BLaER1 treated with 17β-estradiol and CSF1 and Interleukin-3, amounts not matched to agents 10 nM and 100 nM (cell line): ENCODE measurements around the gene RNF32.
A peak's percentile ranks its signal among the peaks of the same experiment; 100 is the strongest.

ENCODE experiments used
- H3K27ac ChIP-seq, 11 experiments: shearing (Covaris generic); formaldehyde crosslinking; 2 replicates each; pipeline ENCODE4 v1.8.1; 2022
- H3K27me3 ChIP-seq, 11 experiments: shearing (Covaris generic); formaldehyde crosslinking; 2 replicates each; pipeline ENCODE4 v1.8.1; 2022
- H3K36me3 ChIP-seq, 11 experiments: shearing (Covaris generic); formaldehyde crosslinking; 2 replicates each; pipeline ENCODE4 v1.8.1; 2022
- H3K4me1 ChIP-seq, 10 experiments: shearing (Covaris generic); formaldehyde crosslinking; 2 replicates each; pipeline ENCODE4 v1.8.1; 2022
- H3K4me2 ChIP-seq, 11 experiments: shearing (Covaris generic); formaldehyde crosslinking; 2 replicates each; pipeline ENCODE4 v1.8.1; 2022
- H3K4me3 ChIP-seq, 10 experiments: shearing (Covaris generic); formaldehyde crosslinking; 2 replicates each; pipeline ENCODE4 v1.8.1; 2022
- H3K9ac ChIP-seq, 11 experiments: shearing (Covaris generic); formaldehyde crosslinking; 2 replicates each; pipeline ENCODE4 v1.8.1; 2022
- H3K9me3 ChIP-seq, 11 experiments: shearing (Covaris generic); formaldehyde crosslinking; replicated peaks in 1 of 11; 2 replicates each; pipeline ENCODE4 v1.8.1; 2022
- H4K20me1 ChIP-seq, 11 experiments: shearing (Covaris generic); formaldehyde crosslinking; 2 replicates each; pipeline ENCODE4 v1.8.1; 2022
- Cebpa-rat ChIP-seq, 11 experiments: shearing (Covaris generic); IDR thresholded peaks; 2 replicates each; pipeline ENCODE4 v1.8.1; 2022

The RNF32 gene

DNA sequence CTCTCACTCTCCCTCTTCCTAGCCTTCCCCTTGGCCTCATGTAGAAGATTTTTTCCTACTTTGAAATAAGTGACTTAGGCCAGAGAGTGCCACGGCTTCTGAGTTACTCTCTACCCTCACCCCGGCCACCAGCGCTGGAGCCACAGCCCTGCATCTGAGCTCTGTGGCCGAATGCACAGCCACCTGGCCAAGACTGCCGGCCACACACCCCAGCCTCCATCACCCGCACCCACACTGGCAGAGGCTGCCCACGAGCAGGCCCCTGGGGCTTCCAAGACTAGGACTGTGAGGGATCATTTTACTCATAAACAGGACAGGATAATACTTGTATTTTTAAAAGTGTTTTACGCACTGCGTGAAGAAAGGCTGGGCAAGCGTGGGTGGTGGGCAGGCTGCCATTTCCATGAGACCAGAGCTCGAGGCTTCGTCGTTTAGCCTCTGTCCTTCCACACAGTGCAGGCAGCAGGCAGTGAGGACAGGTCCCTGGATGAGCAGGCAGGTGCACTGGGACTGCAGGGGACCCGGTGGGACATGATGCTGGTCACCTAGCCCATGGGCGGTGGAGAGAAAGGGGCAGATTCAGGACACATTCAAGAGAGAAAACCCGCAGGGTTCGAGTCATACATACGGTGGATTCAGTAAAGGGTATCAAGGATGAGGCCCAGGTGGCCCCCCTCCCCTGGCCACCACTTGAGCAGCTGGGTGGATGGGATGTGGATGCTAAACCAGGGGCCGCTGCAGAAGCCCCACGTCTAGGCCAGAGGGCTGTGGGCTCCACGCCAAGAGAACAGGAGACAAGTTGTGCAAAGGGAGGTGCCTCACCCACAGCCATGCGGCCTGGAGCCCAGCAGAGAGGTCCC, 35.5 kb upstream of the RNF32 start:
- H3K4me1 ChIP-seq, result peaks cover 0 to 8% (median 0%) of the 10 kb centered on the region in 10 experiments; a peak in 3 of 20 replicates
- no peak overlapping the region for H3K27ac ChIP-seq
- no peaks in the 10 kb centered on the region for H3K27me3 ChIP-seq
- no peaks in the 10 kb centered on the region for H3K36me3 ChIP-seq
- TF ChIP-seq Cebpa-rat (IDR thresholded peaks at IDR 0.05), result no peak
- H3K4me3 ChIP-seq, result no peak overlapping the region
- no peak overlapping the region for H3K4me2 ChIP-seq
- H4K20me1 ChIP-seq, result no peaks in the 10 kb centered on the region
- H3K9me3 ChIP-seq, result peaks cover 0 to 6% (median 0%) of the 10 kb centered on the region in 11 experiments; a peak in 1 of 22 replicates
- no peak overlapping the region for H3K9ac ChIP-seq

DNA sequence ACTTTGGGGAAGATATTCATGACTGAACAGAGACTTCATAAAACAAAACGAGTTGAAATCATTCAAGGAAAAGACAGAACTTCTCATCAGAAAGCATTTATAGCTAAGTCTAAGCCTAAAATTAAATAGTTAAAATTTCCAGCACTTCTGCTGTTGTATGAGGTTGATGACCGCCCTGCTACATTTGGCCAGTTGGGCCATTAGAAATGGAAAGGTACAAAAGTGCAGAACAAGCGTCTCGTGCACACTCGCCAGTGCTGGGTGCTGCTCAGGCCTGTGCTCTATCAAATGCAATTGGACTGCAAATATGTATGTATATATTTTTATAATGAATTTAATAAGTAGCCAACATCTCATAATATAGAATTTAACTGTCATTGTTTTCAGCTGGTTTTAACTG, 34.4 kb upstream of the RNF32 start:
- Histone ChIP-seq H3K9me3 (peaks cover 0 to 6% (median 0%) of the 10 kb centered on the region in 11 experiments; a peak in 1 of 22 replicates), H3K4me1 (peaks cover 0 to 8% (median 0%) of the 10 kb centered on the region in 10 experiments; a peak in 3 of 20 replicates), H3K36me3 (no peaks in the 10 kb centered on the region), H3K4me3 (no peak overlapping the region), H3K27ac (no peak overlapping the region), H3K9ac (no peak overlapping the region), H3K27me3 (no peaks in the 10 kb centered on the region), H4K20me1 (no peaks in the 10 kb centered on the region), H3K4me2 (no peak overlapping the region)
- TF ChIP-seq Cebpa-rat (IDR thresholded peaks at IDR 0.05), result no peak

DNA sequence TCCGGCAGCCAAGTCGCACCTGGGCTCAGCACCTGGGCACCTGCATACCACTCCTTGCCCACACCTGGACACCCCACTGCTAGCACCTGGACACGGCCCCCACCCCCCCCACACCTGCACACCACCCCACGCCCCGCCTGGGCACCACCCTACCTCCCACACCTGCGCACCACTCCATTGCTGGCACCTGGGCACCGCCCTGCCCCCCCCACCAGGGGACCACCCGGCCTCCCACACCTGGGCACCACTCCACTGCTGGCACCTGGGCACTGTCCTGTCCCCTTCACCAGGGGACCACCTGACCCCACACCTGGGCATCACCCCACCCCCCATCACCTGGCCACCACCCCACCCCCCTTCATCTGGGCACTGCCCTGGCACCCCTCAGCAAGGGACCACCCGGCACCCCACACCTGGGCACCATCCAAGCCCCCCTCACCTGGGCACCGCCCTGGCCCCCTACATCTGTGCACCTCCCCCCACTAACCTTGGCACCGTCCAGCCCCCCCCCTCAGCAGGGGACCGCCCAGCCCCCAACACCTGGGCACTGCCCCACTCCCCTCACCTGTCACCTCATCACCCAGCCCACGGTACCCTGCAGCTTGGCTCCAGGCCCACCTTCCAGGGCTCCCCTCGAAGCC, 33.8 kb upstream of the RNF32 start:
- H3K36me3 ChIP-seq, result no peaks in the 10 kb centered on the region
- TF ChIP-seq Cebpa-rat (IDR thresholded peaks at IDR 0.05), result no peak
- no peaks in the 10 kb centered on the region for H4K20me1 ChIP-seq
- no peak overlapping the region for H3K4me2 ChIP-seq
- peaks cover 0 to 9% (median 4%) of the 10 kb centered on the region in 10 experiments; a peak in 7 of 20 replicates for H3K4me1 ChIP-seq
- H3K9ac ChIP-seq, result no peak overlapping the region
- no peak overlapping the region for H3K4me3 ChIP-seq
- H3K9me3 ChIP-seq, result peaks cover 0 to 6% (median 0%) of the 10 kb centered on the region in 11 experiments; a peak in 1 of 22 replicates
- H3K27ac ChIP-seq, result no peak overlapping the region
- H3K27me3 ChIP-seq, result no peaks in the 10 kb centered on the region

DNA sequence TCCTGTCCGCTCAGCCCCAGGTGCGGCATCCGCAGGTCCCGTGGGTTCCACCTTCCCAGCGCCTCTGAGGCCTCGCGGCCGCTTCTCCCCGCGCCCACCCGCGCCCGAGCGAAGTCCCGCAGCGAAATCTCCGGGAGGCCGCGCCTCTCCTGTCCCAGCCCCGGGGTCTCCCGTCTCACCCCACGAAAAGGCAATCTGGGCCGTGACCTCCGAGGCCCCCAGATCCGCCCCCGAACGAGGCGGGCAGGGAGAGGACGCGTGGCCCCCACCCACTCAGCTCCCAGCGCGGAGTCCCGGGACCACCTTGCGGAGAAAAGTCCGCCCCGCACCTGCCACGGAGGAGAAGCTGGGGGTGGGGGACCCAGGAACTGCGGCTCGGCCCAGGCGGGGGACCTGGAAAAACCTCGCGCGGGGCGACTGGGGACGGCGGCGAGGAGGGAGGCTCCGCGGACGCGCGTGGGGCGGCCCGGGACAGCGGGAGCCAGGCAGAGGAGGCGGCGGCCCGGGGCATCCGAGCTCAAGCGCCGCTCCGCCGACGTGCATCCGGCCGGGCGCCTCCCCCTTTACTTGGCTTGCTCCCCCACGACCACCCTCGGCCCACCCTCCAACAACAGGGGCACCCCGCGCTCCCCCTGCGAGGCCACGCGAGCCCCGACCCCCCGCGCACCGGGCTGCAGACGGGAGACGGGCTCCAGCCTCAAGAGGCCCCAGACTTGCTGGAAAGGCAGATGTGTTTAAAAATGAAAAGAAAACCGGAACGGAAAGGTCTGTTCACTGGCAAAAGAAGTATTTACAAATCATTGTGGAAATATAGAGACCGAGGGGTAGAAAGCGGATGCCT, 33.0 kb upstream of the RNF32 start:
- no peaks in the 10 kb centered on the region for H3K27me3 ChIP-seq
- H3K4me2 ChIP-seq, result no peak overlapping the region
- no peak overlapping the region for H3K4me3 ChIP-seq
- peaks cover 0 to 6% (median 0%) of the 10 kb centered on the region in 11 experiments; a peak in 1 of 22 replicates for H3K9me3 ChIP-seq
- no peak for TF ChIP-seq Cebpa-rat (IDR thresholded peaks at IDR 0.05)
- no peaks in the 10 kb centered on the region for H4K20me1 ChIP-seq
- peaks cover 4 to 16% (median 10%) of the 10 kb centered on the region in 10 experiments for H3K4me1 ChIP-seq
- no peaks in the 10 kb centered on the region for H3K36me3 ChIP-seq
- no peak overlapping the region for H3K27ac ChIP-seq
- no peak overlapping the region for H3K9ac ChIP-seq

DNA sequence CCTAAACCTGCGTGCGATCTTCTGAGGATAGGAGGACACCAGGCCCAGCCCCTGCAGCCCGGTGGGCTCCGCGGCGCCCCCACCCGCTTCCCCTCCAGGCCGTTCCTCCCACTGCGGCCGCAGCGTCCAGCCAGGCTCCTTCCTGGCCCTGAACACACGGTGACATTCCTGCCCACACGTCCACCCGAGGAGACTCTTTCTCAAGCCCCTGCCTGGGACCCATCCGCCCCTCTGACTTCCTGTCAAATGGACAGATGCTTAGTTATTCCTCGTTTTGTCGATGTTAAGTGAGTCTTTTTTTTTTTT, 32.4 kb upstream of the RNF32 start:
- no peaks in the 10 kb centered on the region for H4K20me1 ChIP-seq
- H3K27me3 ChIP-seq, result no peaks in the 10 kb centered on the region
- no peak overlapping the region for H3K4me3 ChIP-seq
- H3K9me3 ChIP-seq, result peaks cover 0 to 6% (median 0%) of the 10 kb centered on the region in 11 experiments; a peak in 1 of 22 replicates
- H3K4me2 ChIP-seq, result no peak overlapping the region
- no peak overlapping the region for H3K9ac ChIP-seq
- no peaks in the 10 kb centered on the region for H3K36me3 ChIP-seq
- H3K27ac ChIP-seq, result no peak overlapping the region
- TF ChIP-seq Cebpa-rat (IDR thresholded peaks at IDR 0.05), result no peak
- H3K4me1 ChIP-seq, result peaks cover 9 to 22% (median 16%) of the 10 kb centered on the region in 10 experiments

DNA sequence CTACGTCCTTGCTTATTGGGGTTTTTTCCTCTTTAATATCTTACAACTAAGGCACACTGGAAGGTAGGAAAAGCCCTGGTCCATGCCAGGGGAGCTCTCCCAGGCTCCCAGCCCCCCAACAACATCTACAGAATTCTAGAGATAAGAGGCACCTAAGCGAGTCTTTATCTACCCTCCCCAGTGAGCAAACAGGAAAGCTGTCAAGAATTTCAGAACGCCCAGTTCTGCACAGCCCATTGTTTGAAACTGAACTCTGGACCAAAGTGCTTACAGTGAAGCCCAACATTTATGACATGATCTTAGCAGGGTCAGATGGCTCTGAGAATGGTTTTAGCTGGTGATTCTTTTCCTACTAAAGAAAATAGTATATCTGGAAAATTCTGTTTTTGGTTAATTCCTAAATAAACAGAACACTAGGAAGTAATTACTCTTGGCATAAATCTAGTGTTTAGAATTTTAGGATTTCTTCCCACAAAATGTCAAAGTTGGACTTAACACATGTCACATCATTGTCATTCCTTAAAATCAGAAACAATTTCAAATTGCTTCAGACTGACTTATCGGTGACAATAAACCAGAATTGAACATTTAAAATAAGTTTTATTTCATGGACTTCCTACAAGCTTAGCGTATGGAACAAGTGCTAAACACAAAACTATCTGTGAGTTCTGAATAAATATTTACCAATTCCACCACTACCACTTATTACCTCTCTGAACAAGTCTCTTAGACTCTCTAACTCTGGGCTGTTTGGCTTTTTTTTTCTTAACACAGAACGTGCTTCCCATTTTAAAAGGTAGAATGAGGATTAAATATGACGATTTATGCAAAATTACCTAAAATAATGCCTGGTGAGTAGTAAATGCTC, 31.3 kb upstream of the RNF32 start:
- Histone ChIP-seq H4K20me1 (no peaks in the 10 kb centered on the region), H3K27ac (no peak overlapping the region), H3K36me3 (no peaks in the 10 kb centered on the region), H3K9ac (no peak overlapping the region), H3K9me3 (peaks cover 0 to 6% (median 0%) of the 10 kb centered on the region in 11 experiments; a peak in 1 of 22 replicates), H3K27me3 (no peaks in the 10 kb centered on the region), H3K4me3 (no peak overlapping the region), H3K4me2 (peak overlapping the region in 4 of 11 experiments; percentile 0 to 52 (median 22); a peak in 6 of 22 replicates), H3K4me1 (peaks cover 12 to 26% (median 19%) of the 10 kb centered on the region in 10 experiments)
- TF ChIP-seq Cebpa-rat (IDR thresholded peaks at IDR 0.05), result no peak

DNA sequence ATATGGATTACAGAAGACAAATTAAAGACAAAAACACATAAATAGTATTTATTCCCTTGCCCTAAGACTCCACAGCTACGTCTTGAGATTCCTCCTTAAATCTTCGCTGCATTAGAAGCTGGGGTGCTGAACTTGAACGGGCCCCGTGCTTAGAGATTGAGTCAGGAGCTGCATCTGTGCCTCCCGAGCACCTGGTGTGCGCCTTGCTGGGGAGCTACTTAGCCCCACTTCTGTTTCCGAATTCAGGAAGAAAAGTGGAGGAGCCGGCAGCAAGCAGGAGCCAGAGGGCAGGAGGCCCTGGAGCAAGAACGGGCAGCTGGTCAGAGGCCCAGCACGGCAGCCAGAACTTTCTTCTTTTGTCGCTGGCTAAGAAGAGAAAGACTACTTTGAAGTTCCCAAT, 30.4 kb upstream of the RNF32 start:
- H3K9ac ChIP-seq, result no peak overlapping the region
- H3K9me3 ChIP-seq, result peaks cover 0 to 6% (median 0%) of the 10 kb centered on the region in 11 experiments; a peak in 1 of 22 replicates
- TF ChIP-seq Cebpa-rat (IDR thresholded peaks at IDR 0.05), result no peak
- H4K20me1 ChIP-seq, result no peaks in the 10 kb centered on the region
- H3K4me2 ChIP-seq, result no peak overlapping the region
- no peaks in the 10 kb centered on the region for H3K36me3 ChIP-seq
- no peaks in the 10 kb centered on the region for H3K27me3 ChIP-seq
- no peak overlapping the region for H3K27ac ChIP-seq
- peaks cover 12 to 32% (median 19%) of the 10 kb centered on the region in 10 experiments for H3K4me1 ChIP-seq
- H3K4me3 ChIP-seq, result no peak overlapping the region

DNA sequence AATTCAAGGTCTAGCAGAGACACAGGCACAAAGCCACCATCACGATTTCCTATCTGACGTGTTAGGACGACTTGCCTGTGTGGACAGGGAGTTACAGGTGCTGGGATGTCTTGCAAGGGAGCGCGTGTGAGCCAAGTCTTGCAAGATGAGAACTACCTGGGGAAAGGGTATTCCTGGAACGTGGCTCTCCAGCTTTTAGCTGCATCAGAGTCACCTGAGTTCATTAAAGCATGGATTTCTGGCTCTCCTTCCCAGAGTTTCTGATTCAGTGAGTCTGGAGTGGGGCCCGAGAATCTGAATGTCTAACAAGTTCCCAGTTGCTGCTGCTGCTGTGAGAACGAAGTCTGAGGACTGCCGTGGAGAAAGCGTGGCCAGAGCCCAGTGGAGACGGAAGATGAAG, 30.0 kb upstream of the RNF32 start:
- no peaks in the 10 kb centered on the region for H3K27me3 ChIP-seq
- no peaks in the 10 kb centered on the region for H4K20me1 ChIP-seq
- H3K4me3 ChIP-seq, result no peak overlapping the region
- no peak for TF ChIP-seq Cebpa-rat (IDR thresholded peaks at IDR 0.05)
- H3K36me3 ChIP-seq, result no peaks in the 10 kb centered on the region
- no peak overlapping the region for H3K9ac ChIP-seq
- H3K4me1 ChIP-seq, result peaks cover 12 to 35% (median 19%) of the 10 kb centered on the region in 10 experiments
- no peak overlapping the region for H3K4me2 ChIP-seq
- H3K9me3 ChIP-seq, result peaks cover 0 to 6% (median 0%) of the 10 kb centered on the region in 11 experiments; a peak in 1 of 22 replicates
- H3K27ac ChIP-seq, result no peak overlapping the region
